ENCODE measurements around the gene APOD.

The APOD gene

GRCh38 chr3:195524171-195524896, 59.4 kb downstream of the APOD start:
- DNase-seq (ENCODE audit: low spot score), result no peak

DNA sequence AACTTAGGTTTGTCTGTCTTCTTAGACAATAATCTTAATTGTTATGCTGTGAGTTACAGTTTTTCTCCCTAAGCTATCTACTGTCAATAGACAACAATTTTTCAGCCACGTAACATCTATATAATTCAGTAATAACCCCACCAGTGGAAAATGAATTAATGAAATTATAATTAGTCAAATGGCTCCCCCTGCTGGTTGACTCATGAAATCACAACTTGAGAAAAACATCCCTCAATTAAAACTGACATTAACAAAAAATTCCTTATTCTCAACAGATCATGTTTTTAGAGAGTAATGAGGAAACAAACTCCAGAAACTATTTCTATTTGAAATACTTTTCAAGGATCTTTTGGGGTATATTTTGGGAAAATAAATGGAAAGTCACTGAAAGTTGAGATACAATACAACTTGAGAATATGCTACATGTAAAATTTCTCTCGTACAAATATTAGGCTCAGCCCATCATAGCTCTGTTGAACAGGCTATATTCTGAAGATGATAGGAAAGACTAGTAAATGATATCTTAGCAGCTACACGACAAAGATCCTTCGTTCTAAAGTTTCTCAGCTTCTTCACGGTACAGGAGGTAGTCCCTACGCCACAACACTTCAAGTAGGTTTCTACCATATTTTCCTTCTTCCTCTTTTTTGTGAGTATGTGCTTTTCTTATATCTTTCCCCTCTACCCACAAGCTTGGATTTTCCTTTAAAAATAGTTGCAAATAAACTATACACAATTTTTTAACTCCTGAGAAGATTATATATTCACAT, 61.3 kb downstream of the APOD start:
- peak; percentile 37 for DNase-seq (ENCODE audit: low spot score)
